ENCODE measurements around the gene PPARGC1A.

Gene PPARGC1A, protein sequence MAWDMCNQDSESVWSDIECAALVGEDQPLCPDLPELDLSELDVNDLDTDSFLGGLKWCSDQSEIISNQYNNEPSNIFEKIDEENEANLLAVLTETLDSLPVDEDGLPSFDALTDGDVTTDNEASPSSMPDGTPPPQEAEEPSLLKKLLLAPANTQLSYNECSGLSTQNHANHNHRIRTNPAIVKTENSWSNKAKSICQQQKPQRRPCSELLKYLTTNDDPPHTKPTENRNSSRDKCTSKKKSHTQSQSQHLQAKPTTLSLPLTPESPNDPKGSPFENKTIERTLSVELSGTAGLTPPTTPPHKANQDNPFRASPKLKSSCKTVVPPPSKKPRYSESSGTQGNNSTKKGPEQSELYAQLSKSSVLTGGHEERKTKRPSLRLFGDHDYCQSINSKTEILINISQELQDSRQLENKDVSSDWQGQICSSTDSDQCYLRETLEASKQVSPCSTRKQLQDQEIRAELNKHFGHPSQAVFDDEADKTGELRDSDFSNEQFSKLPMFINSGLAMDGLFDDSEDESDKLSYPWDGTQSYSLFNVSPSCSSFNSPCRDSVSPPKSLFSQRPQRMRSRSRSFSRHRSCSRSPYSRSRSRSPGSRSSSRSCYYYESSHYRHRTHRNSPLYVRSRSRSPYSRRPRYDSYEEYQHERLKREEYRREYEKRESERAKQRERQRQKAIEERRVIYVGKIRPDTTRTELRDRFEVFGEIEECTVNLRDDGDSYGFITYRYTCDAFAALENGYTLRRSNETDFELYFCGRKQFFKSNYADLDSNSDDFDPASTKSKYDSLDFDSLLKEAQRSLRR

GRCh38 chr4:23889814-23890341 lies at the start of gene PPARGC1A:
Gene PPARGC1A, minus strand, starts transcription at chr4:23890047. Its CDS starts 90 bp downstream, at chr4:23889957.
- DNase-seq (ENCODE audit: low read depth in 2 of 2), result no peak

DNA sequence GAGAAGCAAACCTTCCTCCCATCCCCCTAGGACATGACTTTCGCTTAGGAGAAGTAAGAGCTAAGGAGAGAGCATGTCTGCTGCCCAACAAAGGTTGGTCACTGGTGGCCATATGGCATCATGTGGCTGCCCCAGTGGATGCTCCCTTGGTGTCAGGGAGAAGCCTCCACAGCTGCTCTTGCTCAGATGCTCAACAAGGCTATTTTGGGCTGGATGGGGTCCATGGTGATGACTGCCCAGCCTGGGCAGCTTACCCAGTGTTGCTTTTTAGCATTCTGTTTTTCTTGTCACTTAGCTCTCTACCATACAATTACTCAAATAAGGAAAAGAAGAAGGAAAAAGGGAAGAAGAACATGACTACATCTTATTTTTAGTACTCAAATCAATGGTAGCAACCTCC lies 48.9 kb upstream of the PPARGC1A start:
- DNase-seq (ENCODE audit: low read depth in 2 of 2), result no peak

DNA sequence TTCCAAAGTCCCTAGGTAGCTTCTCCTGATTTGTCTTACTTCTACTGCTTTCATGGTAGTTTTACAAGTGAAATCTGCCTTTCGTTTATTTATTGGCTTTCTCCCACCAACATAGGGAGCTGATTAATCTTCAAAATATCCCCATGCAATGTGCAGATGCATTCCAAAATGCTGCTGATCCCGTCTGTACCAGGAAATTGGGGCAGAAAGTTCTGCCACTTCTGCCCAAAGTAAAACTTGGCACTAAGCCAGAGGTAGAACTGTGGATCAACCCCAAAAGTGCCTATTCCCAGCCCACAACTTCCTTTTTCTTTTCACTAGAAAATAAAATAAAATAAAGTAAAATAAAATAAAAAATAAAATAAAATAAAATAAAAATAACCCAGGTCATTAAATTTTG lies 47.3 kb upstream of the PPARGC1A start:
- DNase-seq (ENCODE audit: low read depth in 2 of 2), result no peak

DNA sequence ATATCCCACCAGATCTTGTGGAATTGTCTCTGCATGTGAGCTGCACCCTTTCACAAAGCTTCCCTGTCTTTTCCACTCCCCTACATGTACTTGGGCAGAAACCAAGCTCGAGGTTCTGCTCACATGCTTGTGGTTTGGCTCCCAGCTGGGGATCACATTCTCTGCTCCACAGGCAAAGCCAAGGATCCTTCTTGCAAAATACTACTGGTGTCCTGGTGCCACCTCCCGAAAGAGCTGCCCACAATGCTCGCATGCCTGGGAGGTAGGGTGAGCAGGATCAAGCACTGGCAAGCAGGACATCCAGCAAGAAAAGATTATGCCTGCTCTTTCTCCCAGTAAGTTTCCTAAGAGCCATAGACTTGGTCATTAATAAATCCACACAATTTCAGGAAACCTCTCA lies 45.1 kb upstream of the PPARGC1A start:
- no peak for DNase-seq (ENCODE audit: low read depth in 2 of 2)

DNA sequence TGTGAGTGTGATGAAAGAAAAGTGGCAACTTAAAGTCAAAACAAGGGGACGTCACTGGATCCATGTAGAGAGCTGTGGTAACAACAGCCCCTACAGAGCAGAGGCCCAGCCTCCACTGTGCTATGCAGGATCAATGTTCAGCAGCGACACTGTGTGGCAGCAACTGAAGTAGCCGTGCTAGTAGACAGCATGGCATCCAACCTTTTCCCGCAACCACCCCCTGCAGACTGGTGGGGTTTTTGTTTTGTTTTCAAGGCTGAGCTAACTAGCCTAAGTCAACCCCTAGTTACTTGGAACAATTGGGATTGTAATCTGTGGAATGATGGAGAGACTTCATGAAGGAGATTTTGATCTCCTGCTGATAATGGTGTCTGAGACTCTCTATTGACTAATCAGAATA lies 44.4 kb upstream of the PPARGC1A start:
- DNase-seq (ENCODE audit: low read depth in 2 of 2), result no peak

- DNase-seq (ENCODE audit: low read depth in 2 of 2), result no peak
Observed at GRCh38 chr4:23932901-23933308, 43.1 kb upstream of the PPARGC1A start.

GRCh38 chr4:23932186-23932585 lies 42.3 kb upstream of the PPARGC1A start:
- no peak for DNase-seq (ENCODE audit: low read depth in 2 of 2)

- no peak for DNase-seq (ENCODE audit: low read depth in 2 of 2)
Observed at GRCh38 chr4:23931489-23931830, 41.6 kb upstream of the PPARGC1A start.

- DNase-seq (ENCODE audit: low read depth in 2 of 2), result no peak
Observed at GRCh38 chr4:23930750-23931488, 41.1 kb upstream of the PPARGC1A start.

GRCh38 chr4:23929248-23929647 lies 39.4 kb upstream of the PPARGC1A start:
- no peak for DNase-seq (ENCODE audit: low read depth in 2 of 2)

DNA sequence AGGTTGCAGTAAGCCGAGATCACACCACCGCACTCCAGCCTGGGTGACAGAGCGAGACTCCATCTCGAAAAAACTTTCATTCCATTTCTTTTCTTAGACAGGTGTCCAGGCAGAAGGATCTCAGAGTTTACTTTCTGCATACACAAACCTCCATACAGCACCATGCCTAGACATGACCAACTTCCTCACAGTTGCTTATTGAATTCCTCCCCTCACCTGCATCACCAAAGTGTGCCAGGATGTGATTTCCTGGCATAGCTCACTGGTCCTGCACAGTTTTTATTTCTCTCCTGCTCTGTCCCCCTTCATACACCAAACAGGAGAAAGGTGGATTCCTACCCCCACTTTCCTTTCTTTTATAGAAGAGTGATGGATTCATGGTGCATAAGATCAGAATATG lies 34.7 kb upstream of the PPARGC1A start:
- DNase-seq (ENCODE audit: low read depth in 2 of 2), result no peak

GRCh38 chr4:23923840-23924239 lies 34.0 kb upstream of the PPARGC1A start:
- no peak for DNase-seq (ENCODE audit: low read depth in 2 of 2)

GRCh38 chr4:23923141-23923540 lies 33.3 kb upstream of the PPARGC1A start:
- no peak for DNase-seq (ENCODE audit: low read depth in 2 of 2)

DNA sequence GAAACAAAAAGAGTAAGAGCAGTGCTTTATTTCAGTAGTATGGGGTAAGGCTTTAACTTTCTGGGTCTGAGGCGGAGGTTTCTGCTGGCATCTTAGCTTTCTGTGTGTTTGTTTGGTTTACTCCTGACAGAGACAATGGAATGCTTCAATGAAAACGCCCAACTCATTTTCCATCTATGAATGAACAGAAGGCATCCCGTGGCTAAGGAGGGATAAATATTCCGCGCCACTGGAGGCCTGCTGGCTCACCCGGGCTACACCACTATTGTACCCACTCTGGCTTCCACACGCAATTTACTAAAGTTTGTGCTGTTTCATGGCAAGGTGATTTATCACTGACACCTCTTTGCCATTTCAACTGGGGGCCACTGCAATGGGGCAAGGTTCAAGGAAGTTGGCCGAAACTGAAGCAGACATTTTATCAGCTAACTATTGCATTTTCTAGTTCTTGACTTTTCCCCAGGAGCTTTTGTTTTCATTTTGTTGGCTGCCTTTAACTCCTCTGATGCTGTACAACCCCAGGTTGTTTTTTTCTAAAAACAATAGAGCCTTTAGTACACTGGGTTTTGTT lies 32.8 kb upstream of the PPARGC1A start:
- DNase-seq (ENCODE audit: low read depth in 2 of 2), result no peak

DNA sequence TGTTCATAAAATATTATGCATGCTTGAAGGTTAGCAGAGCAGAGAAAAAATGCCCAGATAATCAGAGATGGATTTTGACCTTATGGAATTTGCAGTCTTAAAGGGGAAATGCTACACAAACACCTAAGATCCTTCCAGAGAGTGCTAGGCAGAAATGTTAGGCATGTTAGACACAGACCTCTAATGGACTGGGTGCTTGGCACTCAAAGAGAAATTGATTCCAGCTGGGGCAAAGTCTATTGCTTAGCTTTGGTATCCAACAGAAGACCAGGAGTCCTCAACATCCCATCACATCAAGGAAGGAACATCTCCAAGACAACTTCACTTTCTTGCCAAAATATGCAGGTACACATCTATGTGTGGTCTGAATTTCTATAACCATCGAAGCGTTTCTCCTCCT lies 32.2 kb upstream of the PPARGC1A start:
- DNase-seq (ENCODE audit: low read depth in 2 of 2), result no peak

GRCh38 chr4:23921447-23921845 lies 31.6 kb upstream of the PPARGC1A start:
- no peak for DNase-seq (ENCODE audit: low read depth in 2 of 2)

DNA sequence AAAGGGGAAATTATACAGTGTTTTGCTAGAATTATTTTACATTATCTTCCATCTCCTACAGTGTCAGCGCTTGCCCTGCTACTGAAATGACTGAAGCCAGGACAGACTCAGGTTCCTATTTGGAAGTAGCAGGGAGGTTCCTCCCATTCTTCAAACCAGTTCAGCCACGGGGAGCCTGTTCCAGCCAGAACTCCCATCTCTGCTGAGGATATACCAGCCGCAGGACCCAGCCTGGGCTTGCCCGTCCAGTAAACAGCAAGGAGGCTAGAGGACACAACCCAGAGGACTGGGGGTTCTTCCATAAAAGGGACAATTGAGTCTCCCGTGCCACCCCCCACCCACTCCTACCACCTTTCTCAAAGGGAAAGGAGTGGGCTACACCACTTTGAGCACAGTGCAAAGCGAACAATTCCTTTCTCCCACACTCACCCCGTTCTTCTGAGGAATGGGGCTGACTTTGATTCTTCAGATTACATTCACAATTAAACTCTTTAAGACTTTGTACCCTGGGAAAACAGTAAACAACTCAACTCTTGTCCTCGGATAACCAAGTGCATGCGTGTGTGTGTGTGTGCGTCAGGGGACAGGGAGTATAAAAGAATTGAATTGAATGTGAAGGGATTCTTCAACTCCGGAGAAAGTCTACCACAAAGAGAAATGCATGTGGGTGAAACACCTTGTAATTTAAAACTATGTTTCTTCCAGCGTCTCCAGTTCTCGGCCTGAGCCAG lies 31.0 kb upstream of the PPARGC1A start:
- no peak for DNase-seq (ENCODE audit: low read depth in 2 of 2)

GRCh38 chr4:23920296-23920695 lies 30.4 kb upstream of the PPARGC1A start:
- no peak for DNase-seq (ENCODE audit: low read depth in 2 of 2)

DNA sequence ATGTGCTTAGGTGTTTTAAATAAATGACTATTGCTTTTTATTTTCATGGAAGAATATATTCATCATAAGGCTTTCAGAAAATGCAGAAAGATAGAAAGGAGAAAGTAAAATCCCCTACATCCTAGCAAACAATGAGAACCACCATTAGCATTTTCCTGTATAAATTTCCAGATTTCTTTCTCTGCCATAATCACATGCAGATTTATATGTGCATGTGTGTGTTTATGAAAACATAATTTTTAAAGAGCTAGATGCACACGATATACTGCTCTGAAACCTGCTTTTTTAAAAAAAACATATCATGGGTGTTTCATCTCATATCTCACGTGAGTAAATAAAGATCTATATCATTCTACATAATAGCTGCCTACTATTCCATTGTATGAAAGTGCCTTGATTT lies 26.4 kb upstream of the PPARGC1A start:
- no peak for DNase-seq (ENCODE audit: low read depth in 2 of 2)

- no peak for DNase-seq (ENCODE audit: low read depth in 2 of 2)
Observed at GRCh38 chr4:23915459-23916132, 25.7 kb upstream of the PPARGC1A start.

Measured in activated CD8-positive, alpha-beta memory T cell treated with anti-CD3 and anti-CD28 coated beads for 4 hours (primary cell).